Renal cortical epithelial cell (primary cell): ENCODE data around the gene CD248. TPM values are rescaled to one million over a fixed set of nuclear protein-coding genes. Genes with fewer than 3 reads are reported as not detected.
A peak's percentile ranks its signal among the peaks of the same experiment; 100 is the strongest.
"Not testable (repeated sequence)": the region's sequence is repeated elsewhere in the genome, so short reads cannot be mapped to it uniquely, and the experiment has no call there.

ENCODE experiments used
- DNase-seq: peaks from one replicate; pipeline ENCODE4 v3.0.0-alpha.2; 2011; ENCODE audit warnings: low read depth
- total RNA-seq: library from RNA; depleted of rRNA; stranded (reverse); fragments of >200 nt; gene quantifications from 2 replicates; pipeline ENCODE4 v1.2.3, GENCODE V29; 2014

CD248 gene
- total RNA-seq, 1 donor from 2014 or later: not detected

GRCh38 chr11:66276619-66277018 lies 40.2 kb downstream of the CD248 start:
- not testable (repeated sequence) for DNase-seq

- DNase-seq: no peak
Observed at GRCh38 chr11:66275984-66276612, 40.7 kb downstream of the CD248 start.

GRCh38 chr11:66275396-66275795 lies 41.4 kb downstream of the CD248 start:
- DNase-seq: no peak

- DNase-seq: no peak
Observed at GRCh38 chr11:66274219-66274618, 42.6 kb downstream of the CD248 start.

GRCh38 chr11:66272596-66272995 lies 44.2 kb downstream of the CD248 start:
- no peak for DNase-seq

GRCh38 chr11:66271816-66272215 lies 45.0 kb downstream of the CD248 start:
- no peak for DNase-seq

GRCh38 chr11:66268952-66269905 lies 47.6 kb downstream of the CD248 start:
- DNase-seq: no peak

GRCh38 chr11:66268244-66268951 lies 48.4 kb downstream of the CD248 start, which contains the start of gene RAB1B:
TSS of gene RAB1B (plus strand) at chr11:66268639. CDS start at chr11:66268680, 41 bp downstream.
- peak; percentile 97 for DNase-seq

- peak; percentile 40 for DNase-seq
Observed at GRCh38 chr11:66267379-66268243, 49.2 kb downstream of the CD248 start.

GRCh38 chr11:66267039-66267378 lies 49.8 kb downstream of the CD248 start:
- DNase-seq: no peak

- no peak for DNase-seq
Observed at GRCh38 chr11:66266378-66267038, 50.3 kb downstream of the CD248 start.

GRCh38 chr11:66265531-66266377 lies 51.1 kb downstream of the CD248 start:
- no peak for DNase-seq

- DNase-seq: no peak
Observed at GRCh38 chr11:66264914-66265313, 51.9 kb downstream of the CD248 start.

Other genes with a start within 250 kb of the CD248 start
- 19.4 and 61.2 TPM in 2 replicates for gene PACS1, start 246.8 kb downstream of the CD248 start, total RNA-seq
- gene KLC2, start 59.3 kb downstream of the CD248 start, total RNA-seq: 12.0 and 33.4 TPM in 2 replicates
- 87.3 and 140 TPM in 2 replicates for gene RAB1B, start 48.4 kb downstream of the CD248 start, total RNA-seq
- gene CNIH2, start 38.9 kb downstream of the CD248 start, total RNA-seq: 0.15 TPM in 1 of 2 replicates, not detected in the other
- gene YIF1A, start 27.9 kb downstream of the CD248 start, total RNA-seq: 87.7 and 166 TPM in 2 replicates
- gene TMEM151A, start 25.1 kb downstream of the CD248 start, total RNA-seq: 0.10 TPM in 1 of 2 replicates, not detected in the other
- gene RIN1, start 19.4 kb upstream of the CD248 start, total RNA-seq: 5.9 and 7.4 TPM in 2 replicates
- 50.1 and 74.1 TPM in 2 replicates for gene BRMS1, start 28.1 kb upstream of the CD248 start, total RNA-seq
- gene B4GAT1, start 30.6 kb upstream of the CD248 start, total RNA-seq: 20.7 and 32.2 TPM in 2 replicates
- 1.4 and 5.3 TPM in 2 replicates for gene SLC29A2, start 54.7 kb upstream of the CD248 start, total RNA-seq
- gene NPAS4, start 104.0 kb upstream of the CD248 start, total RNA-seq: not detected in 2 replicates
- 33.3 and 52.4 TPM in 2 replicates for gene MRPL11, start 121.8 kb upstream of the CD248 start, total RNA-seq
- 4.9 and 6.7 TPM in 2 replicates for gene PELI3, start 149.9 kb upstream of the CD248 start, total RNA-seq
- gene DPP3, start 163.4 kb upstream of the CD248 start, total RNA-seq: 73.6 and 95.2 TPM in 2 replicates
- gene BBS1, start 193.6 kb upstream of the CD248 start, total RNA-seq: 20.7 and 120 TPM in 2 replicates
- 15.4 and 15.5 TPM in 2 replicates for gene ZDHHC24, start 229.0 kb upstream of the CD248 start, total RNA-seq
- not detected in 2 replicates for gene ACTN3, start 229.9 kb upstream of the CD248 start, total RNA-seq